Fibroblast of villous mesenchyme (primary cell): ENCODE results near the gene BEND5. TPM values are rescaled to one million over a fixed set of nuclear protein-coding genes. Genes with fewer than 3 reads are reported as not detected.

ENCODE experiments used
- DNase-seq: peaks from one replicate; pipeline ENCODE4 v3.0.0-alpha.2; 2010; ENCODE audit warnings: low read depth
- H3K4me3 ChIP-seq: 2 replicates; pipeline ENCODE4 v1.5.1; 2011; ENCODE audit warnings: low read depth, mild to moderate bottlenecking, low read length
- total RNA-seq: library from RNA; depleted of rRNA; stranded (reverse); fragments of >200 nt; gene quantifications from 2 replicates; pipeline ENCODE4 v1.2.3, GENCODE V29; 2012
- TF ChIP-seq, protein P1 (sequence below): IDR thresholded peaks from 2 replicates; pipeline ENCODE4 v1.5.1; 2012; ENCODE audit warnings: low read depth, mild to moderate bottlenecking, low read length; ENCODE audit not compliant: insufficient read depth

Gene BEND5
- total RNA-seq, 1 donor: not detected

DNA sequence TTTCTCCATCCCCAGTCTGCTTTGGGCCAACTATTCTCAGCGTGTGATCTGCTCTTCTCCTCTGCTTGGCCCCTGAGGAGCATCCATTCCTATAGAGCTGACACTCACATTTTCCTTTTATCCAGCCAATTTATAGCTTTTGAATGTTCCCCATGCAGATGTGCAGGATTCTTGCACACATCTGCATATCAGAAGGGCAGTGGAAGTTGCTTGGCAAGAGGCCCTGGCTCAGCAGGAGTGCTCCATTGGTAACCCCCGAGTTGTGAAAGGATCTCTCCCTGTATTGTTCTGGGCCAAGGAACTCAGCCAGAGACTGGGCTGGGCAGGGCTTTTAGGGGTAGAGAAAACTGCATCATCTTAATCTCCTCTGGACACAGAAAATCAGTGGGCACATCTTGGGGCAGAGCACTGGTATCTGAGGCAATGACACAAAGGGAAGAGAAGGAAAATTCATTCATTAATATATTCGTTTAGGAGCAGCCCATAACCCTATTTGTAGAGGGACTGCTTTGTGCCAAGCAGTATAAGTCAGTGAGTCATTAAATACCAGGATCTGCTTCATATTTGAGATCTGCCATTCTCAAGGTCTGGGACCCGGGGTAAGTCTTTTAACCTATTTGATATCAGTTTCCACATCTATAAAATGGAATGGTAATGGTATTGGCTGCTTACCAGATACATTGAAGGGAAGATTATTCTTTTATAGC is 31.0 kb upstream of the BEND5 start:
- TF ChIP-seq, protein P1, sequence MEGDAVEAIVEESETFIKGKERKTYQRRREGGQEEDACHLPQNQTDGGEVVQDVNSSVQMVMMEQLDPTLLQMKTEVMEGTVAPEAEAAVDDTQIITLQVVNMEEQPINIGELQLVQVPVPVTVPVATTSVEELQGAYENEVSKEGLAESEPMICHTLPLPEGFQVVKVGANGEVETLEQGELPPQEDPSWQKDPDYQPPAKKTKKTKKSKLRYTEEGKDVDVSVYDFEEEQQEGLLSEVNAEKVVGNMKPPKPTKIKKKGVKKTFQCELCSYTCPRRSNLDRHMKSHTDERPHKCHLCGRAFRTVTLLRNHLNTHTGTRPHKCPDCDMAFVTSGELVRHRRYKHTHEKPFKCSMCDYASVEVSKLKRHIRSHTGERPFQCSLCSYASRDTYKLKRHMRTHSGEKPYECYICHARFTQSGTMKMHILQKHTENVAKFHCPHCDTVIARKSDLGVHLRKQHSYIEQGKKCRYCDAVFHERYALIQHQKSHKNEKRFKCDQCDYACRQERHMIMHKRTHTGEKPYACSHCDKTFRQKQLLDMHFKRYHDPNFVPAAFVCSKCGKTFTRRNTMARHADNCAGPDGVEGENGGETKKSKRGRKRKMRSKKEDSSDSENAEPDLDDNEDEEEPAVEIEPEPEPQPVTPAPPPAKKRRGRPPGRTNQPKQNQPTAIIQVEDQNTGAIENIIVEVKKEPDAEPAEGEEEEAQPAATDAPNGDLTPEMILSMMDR: no peak
- no peak overlapping the region for H3K4me3 ChIP-seq
- DNase-seq: no peak

DNA sequence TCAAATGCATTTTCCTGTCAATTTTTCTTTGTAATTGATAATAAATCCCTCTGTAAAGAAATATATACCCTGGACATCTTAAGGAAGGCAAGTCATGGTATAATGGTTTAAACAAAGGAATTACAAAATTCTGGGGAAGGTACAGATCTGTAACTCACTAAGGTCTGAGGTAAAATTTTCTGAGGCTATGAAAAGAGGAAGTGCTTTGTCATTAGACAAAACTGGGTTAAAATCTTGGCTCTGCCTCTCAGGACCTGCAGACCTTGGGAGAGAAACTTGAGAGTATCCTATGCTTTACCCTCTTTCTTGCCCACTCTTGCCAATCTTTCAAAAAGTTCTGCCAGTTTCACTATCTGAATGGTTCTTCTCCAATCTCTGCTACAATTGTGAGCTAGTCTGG is 26.8 kb upstream of the BEND5 start:
- TF ChIP-seq, protein P1: no peak
- H3K4me3 ChIP-seq: no peak overlapping the region
- DNase-seq: no peak

DNA sequence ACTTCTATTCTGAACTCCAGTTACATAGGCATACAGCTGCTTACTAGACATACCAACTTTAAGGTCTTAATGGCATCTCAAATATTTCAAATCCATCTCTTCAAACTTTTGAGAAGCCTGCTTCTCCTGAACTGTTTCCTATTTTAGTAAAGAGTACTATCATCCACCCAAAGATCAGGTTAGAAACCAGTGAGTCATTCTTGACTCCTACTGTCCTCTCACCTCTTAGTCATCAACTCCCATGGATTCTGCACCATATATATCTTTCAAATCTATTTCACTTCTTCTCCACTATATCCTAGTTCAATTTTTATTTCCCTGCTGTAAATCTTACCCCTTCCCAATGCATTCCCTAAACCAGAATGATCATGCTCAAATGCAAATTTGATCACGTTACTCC is 18.1 kb upstream of the BEND5 start:
- TF ChIP-seq, protein P1: no peak
- no peak overlapping the region for H3K4me3 ChIP-seq
- no peak for DNase-seq

- no peak overlapping the region for H3K4me3 ChIP-seq
- no peak for DNase-seq
- TF ChIP-seq, protein P1: no peak
Observed at GRCh38 chr1:48793863-48794262, 17.2 kb upstream of the BEND5 start.

GRCh38 chr1:48792961-48793360 is 16.3 kb upstream of the BEND5 start:
- DNase-seq: no peak
- TF ChIP-seq, protein P1: no peak

GRCh38 chr1:48790397-48790796 is 13.7 kb upstream of the BEND5 start:
- no peak for DNase-seq
- TF ChIP-seq, protein P1: no peak
- no peak overlapping the region for H3K4me3 ChIP-seq

More at GRCh38 chr1:48792961-48793360, 16.3 kb upstream of the BEND5 start:
- H3K4me3 ChIP-seq: no peak overlapping the region

- no peak overlapping the region for H3K4me3 ChIP-seq
Observed at GRCh38 chr1:48789903-48790302, 13.2 kb upstream of the BEND5 start.

More at GRCh38 chr1:48789903-48790302, 13.2 kb upstream of the BEND5 start:
- TF ChIP-seq, protein P1: no peak
- DNase-seq: no peak
